ENCODE data around the gene CCNY.

Gene CCNY

DNA sequence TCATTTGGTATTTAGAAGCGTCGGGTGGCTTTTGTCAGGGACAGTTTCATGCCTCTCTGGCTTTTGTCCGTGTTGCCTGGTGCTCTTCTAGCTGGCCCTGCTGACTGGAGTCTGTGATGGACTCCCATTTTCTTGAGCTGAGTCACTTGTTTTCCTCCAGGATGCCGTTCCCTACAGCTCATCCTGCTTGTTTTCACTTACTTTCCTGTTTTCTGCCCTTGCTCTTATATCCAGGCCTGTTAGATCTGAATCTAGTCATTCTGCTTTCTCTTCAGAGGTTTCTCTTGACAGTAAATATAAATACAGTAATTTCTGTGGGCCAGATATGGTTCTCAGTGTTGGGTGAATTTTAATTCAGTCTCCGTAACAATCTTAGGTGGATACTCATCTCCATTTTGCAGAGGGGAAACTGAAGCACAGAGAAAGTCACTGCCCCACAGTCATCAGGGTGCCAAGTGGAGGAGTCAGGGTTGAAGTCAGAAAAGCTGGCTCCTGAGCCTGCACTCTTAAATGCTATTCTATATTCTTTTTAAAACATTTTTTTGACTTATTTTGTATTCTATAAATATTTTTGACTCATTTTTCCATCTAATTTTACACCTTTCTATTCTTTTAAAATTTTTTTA is 85.4 kb downstream of the CCNY start:
- no peaks in the 10 kb centered on the region for H3K4me1 ChIP-seq (ENCODE audit: low read length)
- peaks cover 17% of the 10 kb centered on the region; the same call in 1 of the 2 replicates for H3K79me2 ChIP-seq (ENCODE audit: low read length)
- no peak overlapping the region for H3K27ac ChIP-seq (ENCODE audit: low read length)
- H2AFZ ChIP-seq (ENCODE audit: low read depth, low read length): no peak overlapping the region
- no peak overlapping the region for H3K4me2 ChIP-seq (ENCODE audit: low read length)
- 0 out of 2 replicates have a peak, but pooled peaks cover 2% of the 10 kb centered on the region for H4K20me1 ChIP-seq (ENCODE audit: insufficient read depth, low read length)
- no peak overlapping the region for H3K9ac ChIP-seq (ENCODE audit: low read length)
- H3K27me3 ChIP-seq (ENCODE audit: low read depth, low read length): no peaks in the 10 kb centered on the region
- no peak overlapping the region for H3K4me3 ChIP-seq (ENCODE audit: low read length)
- TF ChIP-seq, protein P1, sequence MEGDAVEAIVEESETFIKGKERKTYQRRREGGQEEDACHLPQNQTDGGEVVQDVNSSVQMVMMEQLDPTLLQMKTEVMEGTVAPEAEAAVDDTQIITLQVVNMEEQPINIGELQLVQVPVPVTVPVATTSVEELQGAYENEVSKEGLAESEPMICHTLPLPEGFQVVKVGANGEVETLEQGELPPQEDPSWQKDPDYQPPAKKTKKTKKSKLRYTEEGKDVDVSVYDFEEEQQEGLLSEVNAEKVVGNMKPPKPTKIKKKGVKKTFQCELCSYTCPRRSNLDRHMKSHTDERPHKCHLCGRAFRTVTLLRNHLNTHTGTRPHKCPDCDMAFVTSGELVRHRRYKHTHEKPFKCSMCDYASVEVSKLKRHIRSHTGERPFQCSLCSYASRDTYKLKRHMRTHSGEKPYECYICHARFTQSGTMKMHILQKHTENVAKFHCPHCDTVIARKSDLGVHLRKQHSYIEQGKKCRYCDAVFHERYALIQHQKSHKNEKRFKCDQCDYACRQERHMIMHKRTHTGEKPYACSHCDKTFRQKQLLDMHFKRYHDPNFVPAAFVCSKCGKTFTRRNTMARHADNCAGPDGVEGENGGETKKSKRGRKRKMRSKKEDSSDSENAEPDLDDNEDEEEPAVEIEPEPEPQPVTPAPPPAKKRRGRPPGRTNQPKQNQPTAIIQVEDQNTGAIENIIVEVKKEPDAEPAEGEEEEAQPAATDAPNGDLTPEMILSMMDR (IDR thresholded peaks at IDR 0.05; ENCODE audit: low read depth, low read length): no peak
- no peak for TF ChIP-seq EZH2phosphoT487 (IDR thresholded peaks at IDR 0.05; ENCODE audit: low read depth)
- H3K9me3 ChIP-seq (ENCODE audit: insufficient read depth, low read length): no peaks in the 10 kb centered on the region
- H3K36me3 ChIP-seq (replicated peaks; ENCODE audit: low read depth, low read length): no peaks in the 10 kb centered on the region

DNA sequence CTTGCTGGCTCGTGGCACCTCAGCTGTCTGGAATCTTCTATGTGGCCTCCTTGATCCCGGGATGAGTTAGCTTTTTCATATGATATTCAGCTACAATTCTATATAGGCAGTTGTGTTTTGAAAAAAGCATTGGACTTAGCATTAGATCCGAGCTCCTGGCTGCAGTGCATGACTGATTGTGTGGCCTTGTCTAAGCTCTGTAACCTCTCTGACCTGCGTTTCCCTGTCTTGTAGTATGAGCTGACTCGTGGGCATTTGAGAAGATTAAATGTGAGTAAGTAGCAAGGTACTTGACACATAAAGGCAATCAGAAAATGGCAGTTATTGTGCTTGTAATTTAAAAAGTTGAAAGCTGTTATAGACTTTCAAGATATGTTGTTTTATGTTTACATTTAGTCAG is 85.9 kb downstream of the CCNY start:
- H2AFZ ChIP-seq (ENCODE audit: low read depth, low read length): no peak overlapping the region
- no peak overlapping the region for H3K4me2 ChIP-seq (ENCODE audit: low read length)
- H3K36me3 ChIP-seq (replicated peaks; ENCODE audit: low read depth, low read length): no peaks in the 10 kb centered on the region
- peaks cover 13% of the 10 kb centered on the region; the same call in 1 of the 2 replicates for H3K79me2 ChIP-seq (ENCODE audit: low read length)
- H3K4me3 ChIP-seq (ENCODE audit: low read length): no peak overlapping the region
- no peaks in the 10 kb centered on the region for H3K4me1 ChIP-seq (ENCODE audit: low read length)
- TF ChIP-seq, protein P1 (IDR thresholded peaks at IDR 0.05; ENCODE audit: low read depth, low read length): no peak
- TF ChIP-seq EZH2phosphoT487 (IDR thresholded peaks at IDR 0.05; ENCODE audit: low read depth): no peak
- no peak overlapping the region for H3K27ac ChIP-seq (ENCODE audit: low read length)
- 0 out of 2 replicates have a peak, but pooled peaks cover 2% of the 10 kb centered on the region for H4K20me1 ChIP-seq (ENCODE audit: insufficient read depth, low read length)
- H3K27me3 ChIP-seq (ENCODE audit: low read depth, low read length): no peaks in the 10 kb centered on the region
- no peaks in the 10 kb centered on the region for H3K9me3 ChIP-seq (ENCODE audit: insufficient read depth, low read length)
- no peak overlapping the region for H3K9ac ChIP-seq (ENCODE audit: low read length)

DNA sequence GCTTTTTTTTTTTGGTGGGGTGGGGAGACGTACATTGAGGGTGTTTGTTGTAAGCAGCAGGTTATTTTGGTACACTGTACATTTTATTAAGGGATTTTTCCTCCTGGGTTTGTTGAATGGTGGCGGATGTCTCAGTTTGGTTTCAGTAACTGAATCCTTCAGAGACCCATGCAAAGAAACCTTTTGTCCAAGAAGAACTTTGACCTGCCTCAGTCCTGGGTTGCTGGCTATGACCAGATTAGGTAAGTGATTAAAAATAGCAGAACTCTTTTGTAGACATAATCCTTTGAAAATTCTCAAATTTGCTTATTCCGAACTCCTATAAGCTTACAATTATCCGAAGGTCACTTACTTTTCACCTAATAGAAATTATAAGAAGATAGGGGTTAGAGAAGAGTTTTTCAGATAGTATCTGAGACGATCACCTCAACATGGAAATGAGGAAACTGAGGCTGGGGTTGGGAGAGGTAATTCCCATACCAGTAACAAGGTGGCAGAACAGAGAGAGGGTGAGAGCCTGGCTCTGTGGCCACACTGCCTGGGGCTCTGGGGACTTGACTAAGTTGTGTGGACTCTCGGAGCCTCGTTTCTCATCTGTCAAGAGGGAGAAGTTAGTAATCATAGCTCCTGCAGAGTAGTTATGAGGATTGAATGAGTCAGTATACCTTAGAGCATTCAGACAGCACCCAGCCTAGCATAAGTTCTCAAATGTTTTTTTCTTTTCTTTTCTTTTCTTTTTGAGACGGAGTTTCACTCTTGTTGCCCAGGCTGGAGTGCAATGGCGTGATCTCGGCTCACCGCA is 87.4 kb downstream of the CCNY start:
- Histone ChIP-seq H3K79me2 (ENCODE audit: low read length) (peaks cover 10% of the 10 kb centered on the region; the same call in 1 of the 2 replicates), H3K4me1 (ENCODE audit: low read length) (no peaks in the 10 kb centered on the region), H3K36me3 (replicated peaks; ENCODE audit: low read depth, low read length) (no peaks in the 10 kb centered on the region), H3K9ac (ENCODE audit: low read length) (no peak overlapping the region), H3K9me3 (ENCODE audit: insufficient read depth, low read length) (no peaks in the 10 kb centered on the region), H4K20me1 (ENCODE audit: insufficient read depth, low read length) (no peaks in the 10 kb centered on the region), H3K4me2 (ENCODE audit: low read length) (no peak overlapping the region), H2AFZ (ENCODE audit: low read depth, low read length) (no peak overlapping the region), H3K27me3 (ENCODE audit: low read depth, low read length) (no peaks in the 10 kb centered on the region), H3K4me3 (ENCODE audit: low read length) (no peak overlapping the region), H3K27ac (ENCODE audit: low read length) (no peak overlapping the region)
- TF ChIP-seq EZH2phosphoT487 (IDR thresholded peaks at IDR 0.05; ENCODE audit: low read depth): no peak
- TF ChIP-seq, protein P1 (IDR thresholded peaks at IDR 0.05; ENCODE audit: low read depth, low read length): no peak

DNA sequence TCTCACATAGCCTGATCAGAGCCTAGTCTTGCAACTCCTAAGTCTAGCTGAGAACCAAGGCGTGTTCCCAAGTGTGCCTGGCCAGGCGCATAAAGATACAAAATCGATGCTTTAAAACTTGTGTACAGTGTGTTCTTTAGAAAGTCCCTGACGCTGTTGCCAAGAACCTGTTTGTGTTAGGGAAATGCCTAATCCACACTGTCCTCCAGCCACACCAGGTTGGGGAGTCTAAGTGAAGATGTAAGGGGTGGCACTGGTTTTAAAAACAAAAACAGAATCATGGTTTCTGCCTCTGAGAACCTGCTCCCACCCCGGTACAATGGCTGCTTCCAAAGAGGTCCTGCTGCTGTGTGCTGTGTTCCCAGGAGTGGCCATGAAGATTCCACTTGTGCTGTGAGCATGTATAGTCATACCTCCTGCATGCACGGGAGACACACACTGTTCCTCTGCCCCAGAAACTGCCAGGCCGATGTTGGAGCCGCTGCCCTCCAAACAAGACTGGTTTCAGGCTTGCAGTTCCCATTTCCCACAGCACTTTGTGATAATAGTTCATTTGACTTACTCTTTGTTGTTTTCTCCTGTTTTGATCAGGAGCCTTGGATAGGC is 88.5 kb downstream of the CCNY start:
- Histone ChIP-seq H3K36me3 (replicated peaks; ENCODE audit: low read depth, low read length) (no peaks in the 10 kb centered on the region), H3K79me2 (ENCODE audit: low read length) (peaks cover 6% of the 10 kb centered on the region; the same call in 1 of the 2 replicates), H3K27ac (ENCODE audit: low read length) (no peak overlapping the region), H3K9me3 (ENCODE audit: insufficient read depth, low read length) (no peaks in the 10 kb centered on the region), H3K4me3 (ENCODE audit: low read length) (no peak overlapping the region), H3K9ac (ENCODE audit: low read length) (no peak overlapping the region), H4K20me1 (ENCODE audit: insufficient read depth, low read length) (no peaks in the 10 kb centered on the region), H3K4me1 (ENCODE audit: low read length) (no peaks in the 10 kb centered on the region), H3K4me2 (ENCODE audit: low read length) (no peak overlapping the region), H3K27me3 (ENCODE audit: low read depth, low read length) (no peaks in the 10 kb centered on the region), H2AFZ (ENCODE audit: low read depth, low read length) (no peak overlapping the region)
- TF ChIP-seq EZH2phosphoT487 (IDR thresholded peaks at IDR 0.05; ENCODE audit: low read depth): no peak
- TF ChIP-seq, protein P1 (IDR thresholded peaks at IDR 0.05; ENCODE audit: low read depth, low read length): no peak

Data from OCI-LY3 (cell line).